PFSK-1 (cell line): ENCODE measurements around the gene RPE65.

ENCODE experiments used
- REST ChIP-seq, 2 experiments: IDR thresholded peaks; 2 replicates each; pipeline versions ENCODE4 v1.6.1 to v1.8.0; 2011 to 2012; ENCODE audit warnings: low read depth in 2 of 2, low read length in 2 of 2, control low read depth in 1 of 2, inconsistent platforms in 1 of 2, mild to moderate bottlenecking in 1 of 2, moderate library complexity in 1 of 2; ENCODE audit not compliant: insufficient read depth in 1 of 2
- TAF1 ChIP-seq: IDR thresholded peaks from 2 replicates; pipeline ENCODE4 v1.6.1; 2012; ENCODE audit warnings: low read length, control low read depth, borderline replicate concordance; ENCODE audit not compliant: insufficient read depth

GRCh38 chr1:68495532-68495931, 45.8 kb upstream of the RPE65 start:
- no peak for TF ChIP-seq REST (IDR thresholded peaks at IDR 0.05; ENCODE audit: insufficient read depth in 1 of 2, low read depth in 2 of 2, low read length in 2 of 2)
- no peak for TF ChIP-seq TAF1
